RCC 7860 (cell line): Measurements from ENCODE around the gene ZDHHC6.
"Not testable (repeated sequence)": the region's sequence is repeated elsewhere in the genome, so short reads cannot be mapped to it uniquely, and the experiment has no call there.

ENCODE experiments used
- DNase-seq: peaks from one replicate; pipeline ENCODE4 v3.0.0-alpha.2; 2015; ENCODE audit warnings: low spot score
- FAIRE-seq: peaks from 2 replicates; lab custom pipeline; 2012; peaks lifted over from hg19 to GRCh38; lab: Jason Lieb, UNC

Gene ZDHHC6

GRCh38 chr10:112393827-112394226 is 52.9 kb downstream of the ZDHHC6 start:
- FAIRE-seq, result no peak
- DNase-seq, result no peak

- no peak for FAIRE-seq
- DNase-seq, result no peak
Observed at GRCh38 chr10:112393341-112393740, 53.4 kb downstream of the ZDHHC6 start.

GRCh38 chr10:112390125-112390703 is 56.5 kb downstream of the ZDHHC6 start:
- FAIRE-seq (no peak), DNase-seq (no peak)

- FAIRE-seq, result peak; percentile 56
- peak; percentile 92 for DNase-seq
Observed at GRCh38 chr10:112389271-112389822, 57.4 kb downstream of the ZDHHC6 start.

- FAIRE-seq, result no peak
Observed at GRCh38 chr10:112388548-112388947, 58.2 kb downstream of the ZDHHC6 start.

GRCh38 chr10:112388056-112388455 is 58.7 kb downstream of the ZDHHC6 start:
- FAIRE-seq, DNase-seq: not testable (repeated sequence)

More at GRCh38 chr10:112388548-112388947, 58.2 kb downstream of the ZDHHC6 start:
- DNase-seq, result no peak

GRCh38 chr10:112385201-112385600 is 61.5 kb downstream of the ZDHHC6 start:
- FAIRE-seq (no peak), DNase-seq (no peak)

- no peak for FAIRE-seq
- DNase-seq, result no peak
Observed at GRCh38 chr10:112384141-112384540, 62.6 kb downstream of the ZDHHC6 start.

- DNase-seq, result peak; percentile 81
- FAIRE-seq, result peak; percentile 72
Observed at GRCh38 chr10:112383325-112383724, 63.4 kb downstream of the ZDHHC6 start.

GRCh38 chr10:112382515-112383235 is 64.0 kb downstream of the ZDHHC6 start:
- FAIRE-seq (no peak), DNase-seq (no peak)
